GM18526 (cell line): ENCODE results near the gene BLOC1S5.

Source experiments
- POLR2A ChIP-seq: IDR thresholded peaks from 3 replicates; pipeline ENCODE4 v1.6.1; 2011; ENCODE audit not compliant: insufficient read length; ENCODE audit errors: extremely low read depth

Gene BLOC1S5, protein sequence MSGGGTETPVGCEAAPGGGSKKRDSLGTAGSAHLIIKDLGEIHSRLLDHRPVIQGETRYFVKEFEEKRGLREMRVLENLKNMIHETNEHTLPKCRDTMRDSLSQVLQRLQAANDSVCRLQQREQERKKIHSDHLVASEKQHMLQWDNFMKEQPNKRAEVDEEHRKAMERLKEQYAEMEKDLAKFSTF

DNA sequence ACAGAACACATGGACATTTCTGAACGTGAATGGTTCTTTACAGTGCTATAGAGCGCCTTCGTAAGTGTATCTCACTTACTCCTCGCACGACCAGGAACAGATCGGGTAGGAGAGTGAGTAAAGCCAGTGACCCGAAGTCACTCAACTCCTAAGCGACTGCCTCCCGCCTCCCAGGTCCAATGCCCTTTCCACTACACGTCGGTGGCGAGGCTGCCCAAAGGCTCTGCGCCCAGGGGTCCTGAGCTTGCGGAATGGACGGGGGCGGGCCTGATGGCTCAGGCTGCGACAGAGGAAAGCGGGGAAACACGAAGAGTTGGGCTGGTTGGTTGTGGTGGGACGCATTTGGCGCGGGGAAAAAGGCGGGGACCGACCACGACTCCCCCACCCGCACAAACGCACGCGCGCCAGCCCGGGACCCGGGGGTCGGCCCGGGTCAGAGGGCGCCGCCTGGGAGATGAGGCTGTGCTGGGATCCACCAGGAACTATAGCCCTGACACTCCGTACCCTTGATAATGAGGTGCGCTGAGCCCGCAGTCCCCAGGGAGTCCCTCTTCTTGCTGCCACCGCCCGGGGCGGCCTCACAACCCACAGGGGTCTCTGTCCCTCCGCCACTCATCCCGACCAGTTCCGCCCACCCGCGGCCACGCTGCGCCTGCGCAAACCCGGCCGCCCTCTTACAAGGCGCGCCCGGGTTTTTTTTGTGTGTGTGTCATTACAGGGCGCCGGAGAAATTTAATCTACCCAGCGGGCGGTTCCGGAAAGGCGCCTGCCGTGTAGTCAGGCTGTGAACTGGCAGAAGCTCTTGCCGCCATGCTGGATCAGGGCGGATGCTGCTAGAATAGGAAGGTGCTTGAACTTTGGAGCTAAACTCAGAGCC, at the start of gene BLOC1S5:
TSS of gene BLOC1S5 (minus strand) at position 629 of the 877 bp plus-strand sequence. CDS start at position 616, 13 bp downstream.
- peak; percentile 71 for TF ChIP-seq POLR2A

DNA sequence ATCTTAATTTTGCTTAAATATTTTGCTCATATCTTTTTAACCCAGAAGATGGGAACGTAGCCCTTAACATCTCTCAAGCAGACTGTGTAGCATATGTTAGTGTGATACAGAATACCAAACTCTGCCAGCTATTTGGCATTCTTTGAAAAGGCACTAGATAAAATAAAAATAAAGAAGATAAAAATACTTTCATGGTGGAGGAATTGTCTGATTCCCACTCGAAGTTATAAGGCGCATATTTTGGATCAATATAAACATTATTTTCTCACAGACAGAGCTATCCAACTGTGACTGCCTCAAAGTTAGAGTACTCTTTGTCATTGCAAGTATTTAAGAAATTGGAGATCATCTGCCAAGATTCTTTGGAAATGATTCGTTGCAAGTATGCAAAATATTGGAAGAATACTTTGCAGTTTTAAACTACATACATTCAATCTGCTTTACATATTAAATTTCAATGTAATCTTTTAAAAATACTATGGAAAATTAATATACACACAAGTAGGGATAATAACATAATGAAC, 49.0 kb upstream of the BLOC1S5 start:
- no peak for TF ChIP-seq POLR2A

DNA sequence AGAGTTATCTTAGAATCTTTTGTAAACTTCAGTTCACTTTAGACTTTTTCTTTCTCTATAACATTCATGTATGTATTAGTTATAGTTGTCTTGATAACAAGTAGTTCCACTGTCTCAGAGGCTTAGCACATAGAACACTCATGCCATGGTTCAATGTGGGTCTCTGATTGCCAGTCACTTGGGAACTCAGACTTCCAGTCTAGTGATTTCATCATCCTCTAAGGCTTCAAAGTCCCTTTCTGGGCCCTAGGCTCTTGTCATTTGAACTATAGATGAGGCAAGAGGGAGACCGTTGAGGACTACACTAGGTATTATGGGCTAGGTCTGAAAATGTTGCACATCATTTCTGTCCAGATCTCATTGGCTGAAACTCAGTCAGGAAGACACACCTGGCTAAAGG, 46.5 kb upstream of the BLOC1S5 start:
- no peak for TF ChIP-seq POLR2A

DNA sequence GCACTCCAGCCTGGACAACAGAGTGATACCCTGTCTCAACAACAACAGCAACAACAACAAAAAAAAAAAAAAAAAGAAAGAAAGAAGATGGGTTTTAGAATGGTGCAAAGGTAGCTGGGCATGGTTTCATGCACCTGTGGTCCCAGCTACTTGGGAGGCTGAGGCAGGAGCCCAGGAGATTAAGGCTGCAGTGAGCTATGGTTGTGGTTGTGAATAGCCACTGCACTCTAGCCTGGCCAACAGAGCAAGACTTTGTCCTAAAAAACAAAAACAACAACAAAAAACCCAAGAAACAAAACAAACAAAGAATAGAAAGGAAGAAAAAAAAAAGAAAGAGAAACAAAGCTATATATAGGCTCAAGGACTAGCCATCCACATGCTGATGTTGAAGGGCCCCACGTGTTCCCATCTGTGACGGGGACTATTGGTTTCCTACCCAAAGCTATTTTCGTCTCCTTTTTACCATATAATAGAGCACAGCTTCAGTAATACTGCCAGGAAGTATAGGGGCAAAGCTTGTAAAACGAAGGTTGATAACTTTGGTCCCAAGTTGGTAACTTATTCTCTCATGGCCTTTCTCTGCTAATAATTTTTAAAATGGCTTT, 46.0 kb upstream of the BLOC1S5 start:
- TF ChIP-seq POLR2A: no peak

DNA sequence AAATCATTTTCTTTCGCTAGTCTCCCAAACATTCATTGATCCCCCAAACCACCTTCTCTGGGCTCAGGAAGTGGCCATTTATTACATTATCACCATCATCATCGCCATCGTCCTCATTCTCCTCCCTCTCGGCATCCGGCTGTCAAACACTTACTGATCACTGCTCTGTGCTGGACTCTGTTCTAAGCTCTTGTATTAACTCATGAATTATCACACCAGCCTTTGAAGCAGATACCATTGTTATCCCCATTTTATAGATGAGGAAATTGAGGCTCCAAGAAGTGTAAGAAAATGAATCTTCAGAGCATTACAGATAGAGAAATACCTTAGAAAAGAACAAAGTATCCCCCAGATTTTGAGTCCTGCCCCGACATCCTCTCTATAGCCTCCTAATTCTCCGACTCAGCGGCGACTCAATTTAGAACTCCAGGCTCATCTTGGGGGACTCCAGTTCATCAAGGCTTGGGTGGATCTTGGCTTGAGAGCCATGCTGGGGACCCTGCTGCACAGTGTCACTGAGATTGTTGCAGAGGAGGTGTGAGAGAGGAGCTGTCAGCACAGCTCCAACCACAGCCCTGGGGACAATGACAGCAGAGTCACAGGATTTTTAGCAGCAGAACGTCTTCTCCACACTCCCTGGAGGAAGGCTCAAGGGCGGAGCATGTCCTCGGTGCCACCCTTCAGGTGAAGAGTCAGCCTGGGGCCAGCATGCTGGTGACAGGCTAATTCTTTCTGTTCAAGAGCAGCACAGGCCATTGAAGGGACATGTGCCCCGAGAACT, 44.8 kb upstream of the BLOC1S5 start:
- no peak for TF ChIP-seq POLR2A

DNA sequence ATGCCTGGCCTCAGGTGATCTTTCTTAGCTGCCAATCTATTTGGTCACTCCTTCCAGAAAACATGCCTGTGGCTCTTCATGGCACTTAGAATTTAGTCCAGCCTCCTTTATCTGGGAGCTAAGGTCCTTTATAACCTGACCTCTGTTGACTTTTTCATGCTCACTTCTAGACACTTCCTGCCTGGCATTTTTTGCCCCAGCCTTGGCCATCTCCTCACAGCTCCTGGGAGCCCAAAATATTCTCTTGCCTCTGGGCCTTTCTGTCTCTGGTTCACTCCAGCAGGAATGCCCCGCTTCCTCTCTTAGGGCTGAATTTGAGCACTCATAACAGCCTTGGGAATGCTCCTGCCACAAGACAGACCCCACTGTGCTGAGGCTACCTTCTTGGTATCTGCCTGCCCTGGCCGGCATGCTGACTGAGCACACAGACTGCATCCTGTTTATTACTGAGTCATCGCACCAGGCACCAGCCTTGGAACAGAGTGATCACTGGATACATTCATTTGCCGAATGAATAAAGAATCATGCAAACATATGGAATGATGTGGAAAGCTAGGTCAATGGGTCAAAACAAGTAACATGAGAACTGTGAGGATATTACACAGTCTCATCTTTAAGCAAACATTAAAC, 44.0 kb upstream of the BLOC1S5 start:
- TF ChIP-seq POLR2A: no peak

DNA sequence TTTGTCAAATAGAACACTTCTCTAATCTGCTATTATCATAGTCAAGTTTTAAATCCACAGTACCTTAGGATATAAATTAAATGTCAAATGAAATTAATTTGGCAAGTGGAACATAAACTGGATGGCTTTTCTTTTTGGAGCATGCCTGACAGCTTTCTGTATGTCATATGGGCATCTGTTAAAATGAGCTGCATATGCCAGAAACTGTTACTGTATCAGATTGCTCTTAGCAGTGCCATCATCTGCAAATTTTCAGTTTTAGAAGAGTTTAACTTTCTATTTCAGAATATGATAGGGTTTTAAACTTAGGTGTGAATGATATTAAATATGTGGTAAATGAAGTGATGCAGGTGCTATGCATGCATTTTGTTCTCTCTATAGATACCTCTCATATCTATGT, 41.6 kb upstream of the BLOC1S5 start:
- no peak for TF ChIP-seq POLR2A

DNA sequence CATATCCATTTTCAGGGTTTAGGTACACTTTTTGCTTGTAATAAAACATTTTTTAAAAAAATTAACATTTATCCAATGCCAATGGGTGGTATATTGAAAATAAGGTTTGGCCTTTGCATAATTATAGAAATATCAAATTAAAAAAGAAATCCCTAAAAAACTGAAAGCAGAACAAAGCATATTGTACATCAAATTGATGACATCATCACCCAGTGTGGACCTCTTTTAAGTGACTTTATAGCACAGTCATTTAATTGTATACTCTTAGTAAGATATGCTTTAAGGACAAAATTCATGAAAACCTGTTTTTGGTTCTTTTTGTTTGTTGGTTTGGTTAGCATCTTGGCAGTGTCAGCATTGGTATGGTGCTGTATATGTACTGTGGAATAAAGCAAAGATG, 39.5 kb upstream of the BLOC1S5 start:
- TF ChIP-seq POLR2A: no peak

DNA sequence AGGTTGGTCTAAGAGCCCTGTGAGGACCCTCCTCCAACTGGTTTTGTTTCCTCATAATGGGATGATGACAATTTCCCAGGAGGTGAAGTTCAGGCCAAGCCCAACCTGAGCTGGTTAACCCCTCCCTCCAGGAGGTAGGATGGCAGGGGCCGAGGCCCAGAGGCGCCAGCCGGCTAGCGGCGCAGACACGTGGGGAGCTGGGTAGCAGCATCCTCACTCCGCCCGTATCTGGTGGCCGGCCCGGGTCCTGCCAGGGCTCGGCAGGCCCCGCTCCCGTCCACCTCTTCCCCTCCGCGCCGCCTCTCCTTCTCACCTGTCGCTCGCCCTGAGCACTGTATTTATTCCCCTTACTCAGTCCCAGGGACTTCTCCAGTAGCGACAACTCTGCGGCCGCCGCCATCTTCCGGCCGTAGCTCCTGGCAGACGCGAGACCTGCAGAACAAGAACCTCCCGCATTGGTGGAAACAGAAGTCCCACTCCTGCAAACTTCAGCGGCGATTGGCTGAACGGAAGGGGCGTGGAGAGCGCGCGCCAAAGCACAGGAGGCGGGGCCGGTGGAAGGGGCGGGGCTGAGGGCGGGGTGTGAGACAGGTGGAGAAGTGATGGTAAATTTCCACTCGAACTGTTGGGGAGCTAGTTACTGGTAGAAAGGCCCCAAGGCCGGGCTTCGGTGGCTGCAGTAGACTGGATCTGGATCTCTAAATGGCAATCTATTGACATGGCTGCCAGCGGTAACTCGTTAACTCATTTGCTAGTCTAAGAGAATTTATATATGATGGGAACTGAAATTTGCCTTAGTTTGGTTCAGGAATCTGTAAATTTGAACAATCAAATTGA, 38.2 kb upstream of the BLOC1S5 start, which contains the start of gene EEF1E1:
TSS of gene EEF1E1 (minus strand) at position 427 of the 837 bp plus-strand sequence. CDS start at position 400, 27 bp downstream.
- peak; percentile 83 for TF ChIP-seq POLR2A

DNA sequence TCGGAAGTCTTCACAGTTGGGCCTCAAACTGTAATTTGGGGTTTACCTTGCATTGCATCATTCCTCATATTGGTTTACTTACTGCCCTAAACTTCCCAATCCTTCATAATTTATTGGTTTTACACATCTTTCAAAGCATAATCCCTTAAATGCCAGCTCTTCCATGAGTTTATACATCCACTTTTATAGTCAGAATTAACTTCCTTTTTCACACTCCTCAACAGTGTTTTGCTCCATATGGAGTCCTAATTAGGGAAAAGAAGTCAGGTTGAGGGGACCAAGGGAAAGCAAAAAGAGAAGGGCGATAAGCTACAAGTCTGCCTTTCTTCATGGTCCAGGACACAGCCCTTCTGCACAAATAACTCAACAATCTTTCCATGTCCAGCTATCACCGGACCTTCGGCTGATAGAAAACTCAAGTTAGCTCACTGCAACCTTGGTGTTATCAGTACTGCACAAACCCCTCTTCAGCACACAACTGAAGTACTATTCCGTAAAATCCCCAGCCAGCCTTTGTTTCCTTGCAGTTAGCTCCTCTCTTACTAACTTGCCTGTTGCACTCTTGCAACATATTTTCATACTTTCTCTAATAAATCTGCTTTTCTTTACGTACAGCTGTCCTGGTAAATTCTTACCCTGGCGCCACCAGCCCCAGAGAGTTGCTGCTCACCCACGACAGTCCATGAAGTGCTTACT, 36.1 kb upstream of the BLOC1S5 start:
- no peak for TF ChIP-seq POLR2A

DNA sequence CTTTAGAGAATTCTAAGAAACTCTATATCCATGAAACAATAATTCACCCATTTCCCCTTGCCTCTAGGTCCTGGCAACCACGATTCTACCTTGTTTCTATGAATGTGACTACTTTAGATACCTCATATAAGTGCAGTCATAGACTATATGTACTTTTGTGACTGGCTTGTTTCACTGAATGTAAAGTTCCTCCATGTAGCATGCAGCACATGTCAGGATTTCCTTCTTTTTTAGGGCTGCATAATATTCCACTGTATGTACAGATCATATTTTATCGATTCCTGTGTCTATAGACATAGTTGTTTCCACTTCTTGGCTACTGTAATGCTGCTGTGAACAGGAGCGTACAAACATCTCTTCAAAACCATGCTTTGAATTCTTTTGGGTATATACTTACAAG, 26.5 kb upstream of the BLOC1S5 start:
- no peak for TF ChIP-seq POLR2A

DNA sequence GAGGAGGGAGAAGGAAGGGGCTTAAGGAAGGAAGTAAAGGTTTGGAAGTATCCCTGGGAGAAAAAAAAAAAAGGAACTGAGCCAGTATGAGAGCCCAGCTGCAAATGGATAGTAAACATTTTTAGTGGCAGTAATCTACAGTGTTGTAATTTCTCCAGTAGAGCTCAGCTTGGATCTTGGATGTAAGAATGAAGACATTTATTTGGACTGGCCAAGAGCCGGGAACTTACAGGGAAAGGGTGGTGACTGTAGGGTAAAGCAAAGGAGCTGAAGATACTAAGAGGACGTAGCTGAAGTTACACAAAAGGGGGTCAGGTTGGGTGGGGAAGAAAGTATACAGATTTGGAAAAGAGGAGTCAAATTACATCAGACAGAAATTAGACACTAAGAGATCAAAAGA, 24.7 kb upstream of the BLOC1S5 start:
- no peak for TF ChIP-seq POLR2A
